NCI-H748 treated with DMSO at 0.1 percent for 48 hours (cell line): Measurements from ENCODE around the gene CKM.

ENCODE experiments used
- DNase-seq: peaks from one replicate; lab custom pipeline; 2025; lab: John Stamatoyannopoulos, UW

Gene CKM

GRCh38 chr19:45322744-45323281 lies at the start of gene CKM:
Gene CKM (minus strand): TSS chr19:45322875. CDS start chr19:45319713, 3,162 bp downstream.
- DNase-seq: no peak

GRCh38 chr19:45370410-45371204 lies 47.9 kb upstream of the CKM start, which contains the start of gene ERCC2:
Gene ERCC2 (minus strand): TSS chr19:45370573. CDS start chr19:45370540, 33 bp downstream.
- DNase-seq: peak; percentile 99

- no peak for DNase-seq
Observed at GRCh38 chr19:45368737-45369340, 46.2 kb upstream of the CKM start.

GRCh38 chr19:45368127-45368526 lies 45.5 kb upstream of the CKM start:
- no peak for DNase-seq

- no peak for DNase-seq
Observed at GRCh38 chr19:45364696-45365095, 42.0 kb upstream of the CKM start.

GRCh38 chr19:45363861-45364459 lies 41.3 kb upstream of the CKM start:
- no peak for DNase-seq

DNA sequence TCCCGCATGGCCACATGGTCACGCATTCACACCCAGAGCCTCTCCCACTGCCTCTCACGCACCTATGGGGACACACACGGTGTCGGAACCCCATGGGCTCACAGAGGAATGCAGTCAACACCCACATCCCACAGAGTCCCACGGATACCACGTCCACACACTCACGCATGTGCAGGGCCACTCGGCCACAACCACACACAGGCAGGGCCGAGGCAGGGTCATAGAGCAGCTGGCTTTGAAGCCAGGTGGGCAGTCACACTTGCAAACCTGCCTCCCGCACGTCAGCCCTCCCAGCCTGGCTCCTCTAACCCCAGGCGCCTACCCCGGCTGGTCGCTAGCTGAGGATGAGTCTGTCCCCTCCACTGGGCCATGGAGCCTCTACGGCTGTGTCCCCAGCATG lies 39.6 kb upstream of the CKM start:
- DNase-seq: no peak

- DNase-seq: no peak
Observed at GRCh38 chr19:45361608-45362007, 38.9 kb upstream of the CKM start.

- DNase-seq: no peak
Observed at GRCh38 chr19:45358213-45358792, 35.6 kb upstream of the CKM start.

- no peak for DNase-seq
Observed at GRCh38 chr19:45357445-45357783, 34.7 kb upstream of the CKM start.

DNA sequence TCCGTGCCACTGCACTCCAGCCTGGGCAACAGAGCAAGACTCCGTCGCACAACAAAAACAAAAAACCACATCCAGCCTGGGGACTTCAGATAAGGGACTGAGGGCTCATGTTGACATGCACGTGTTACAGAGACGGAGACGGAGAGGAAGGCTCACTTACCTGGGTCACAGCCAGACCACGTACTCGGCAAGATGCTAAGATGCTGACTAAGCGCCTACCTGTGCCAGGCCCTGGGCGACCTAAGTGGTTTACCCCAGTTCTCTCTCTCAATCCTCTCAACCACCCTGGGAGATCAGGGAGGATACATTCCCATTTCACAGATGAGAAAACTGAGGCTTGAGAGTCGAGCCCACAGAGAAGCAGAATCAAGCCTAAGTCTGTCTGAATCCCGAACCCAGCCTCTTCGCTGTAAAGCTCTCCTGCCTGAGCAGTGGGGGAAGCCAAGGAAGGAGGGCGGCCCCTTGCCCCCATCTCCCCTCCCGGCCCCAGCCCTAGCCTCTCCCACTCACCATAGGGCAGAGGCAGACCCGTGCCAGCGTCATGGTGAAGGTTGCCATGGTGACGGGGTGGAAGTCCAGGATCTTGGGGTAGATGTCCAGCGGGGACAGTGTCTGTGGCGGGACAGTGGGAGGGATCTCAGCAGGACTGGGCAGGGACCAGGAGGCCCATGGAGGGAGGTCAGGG lies 34.2 kb upstream of the CKM start:
- no peak for DNase-seq

GRCh38 chr19:45355910-45356309 lies 33.2 kb upstream of the CKM start:
- DNase-seq: no peak

GRCh38 chr19:45355402-45355801 lies 32.7 kb upstream of the CKM start:
- DNase-seq: no peak

DNA sequence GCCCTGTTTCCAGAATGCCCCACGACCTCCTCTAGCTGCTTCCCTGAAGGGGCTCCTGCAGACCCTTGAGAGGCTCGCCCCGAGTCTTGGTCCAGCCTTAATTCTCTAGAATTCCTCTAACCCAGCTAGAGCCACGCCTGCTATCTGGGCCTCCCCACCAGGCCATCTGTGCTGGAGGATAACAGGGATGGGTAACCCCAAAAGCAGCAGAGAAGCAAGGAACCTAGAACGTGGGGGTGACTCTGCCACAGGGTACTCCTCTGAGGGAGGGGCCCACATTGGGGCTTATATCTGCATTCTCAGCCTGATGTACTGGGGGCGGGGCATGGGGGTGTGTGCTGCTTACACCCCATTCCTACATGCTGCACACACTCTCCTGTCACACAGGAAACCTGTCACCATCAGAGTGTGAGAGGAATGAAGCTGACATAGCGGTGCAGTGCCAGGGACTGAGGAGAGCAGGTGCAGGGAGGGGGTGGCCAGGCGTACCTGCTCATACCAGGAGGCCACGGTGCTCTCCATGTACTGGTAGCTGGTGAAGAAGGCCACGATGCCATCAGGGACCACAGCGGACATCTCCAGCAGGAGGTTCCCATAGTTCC lies 31.7 kb upstream of the CKM start:
- DNase-seq: no peak

- no peak for DNase-seq
Observed at GRCh38 chr19:45352914-45353796, 30.5 kb upstream of the CKM start.

- DNase-seq: no peak
Observed at GRCh38 chr19:45352471-45352870, 29.8 kb upstream of the CKM start.

GRCh38 chr19:45352062-45352461 lies 29.4 kb upstream of the CKM start:
- no peak for DNase-seq

DNA sequence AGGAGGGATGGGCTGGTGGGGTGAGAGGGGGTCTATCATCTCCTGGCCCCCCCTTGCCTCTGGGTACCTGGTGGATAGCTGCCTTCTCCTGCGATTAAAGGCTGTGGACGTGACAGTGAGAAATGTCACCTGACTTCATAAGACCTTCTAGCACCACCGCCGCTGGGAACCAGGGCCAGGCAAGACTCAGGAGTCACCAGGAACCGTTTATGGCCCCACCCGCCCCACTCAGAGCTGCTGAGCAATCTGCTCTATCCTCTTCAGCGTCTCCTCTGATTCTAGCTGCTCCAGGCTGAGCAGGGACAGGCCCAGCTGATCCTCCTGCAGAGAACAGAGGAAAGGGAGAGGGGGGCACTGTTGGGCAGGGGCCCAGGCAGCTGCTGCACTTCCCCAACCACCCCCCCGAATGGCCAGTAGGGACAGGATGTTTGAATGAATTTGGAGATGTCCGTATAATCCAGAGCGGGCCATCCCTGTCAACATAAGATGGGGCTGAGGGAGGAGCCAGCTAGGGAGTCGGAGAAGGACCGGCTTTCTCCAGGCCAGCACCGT lies 28.8 kb upstream of the CKM start:
- DNase-seq: no peak

DNA sequence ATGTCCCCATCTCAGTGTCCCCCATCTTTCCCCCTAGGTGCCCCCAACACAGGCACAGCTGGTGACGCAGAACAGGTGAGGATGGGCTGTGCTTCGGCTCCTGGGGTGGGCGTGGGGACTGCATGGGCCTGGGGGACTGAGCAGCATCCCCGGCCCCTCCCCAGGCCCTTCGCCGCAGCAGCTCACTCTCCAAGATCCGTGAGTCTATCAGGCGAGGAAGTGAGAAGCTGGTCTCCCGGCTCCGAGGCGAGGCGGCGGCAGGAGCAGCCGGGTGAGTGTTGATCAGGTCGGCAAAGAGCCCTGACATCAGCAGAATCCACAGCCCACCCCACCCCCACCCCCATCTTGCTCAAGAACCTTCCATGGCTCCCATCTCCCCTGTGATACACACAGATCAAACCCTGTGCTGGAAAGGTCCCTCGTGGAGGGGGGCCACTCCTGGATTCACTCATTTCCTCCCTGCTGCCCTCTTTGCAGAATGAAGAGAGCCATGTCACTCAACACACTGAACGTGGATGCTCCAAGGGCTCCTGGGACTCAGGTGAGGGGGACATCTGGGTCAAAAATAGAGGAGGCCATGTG lies 27.9 kb upstream of the CKM start:
- no peak for DNase-seq

- no peak for DNase-seq
Observed at GRCh38 chr19:45349430-45349941, 26.8 kb upstream of the CKM start.
